ENCODE data around the gene ATAD3C. TPM values are rescaled to one million over a fixed set of nuclear protein-coding genes. Genes with fewer than 3 reads are reported as not detected.
"Not testable (repeated sequence)": the region's sequence is repeated elsewhere in the genome, so short reads cannot be mapped to it uniquely, and the experiment has no call there.

The ATAD3C gene
- total RNA-seq, 4 donors from 2014 or later, result 0.42 to 9.9 (median 3.2) TPM

- TF ChIP-seq EP300 (IDR thresholded peaks at IDR 0.05) (no peak), CTCF (IDR thresholded peaks at IDR 0.05) (no peak), POLR2A (IDR thresholded peaks at IDR 0.05) (no peak)
- WGBS, 2 donors, result 90% methylated on average over 26 of the region's 26 CpGs
- no peaks in the 10 kb centered on the region for H3K4me1 ChIP-seq
- no peaks in the 10 kb centered on the region for H3K27me3 ChIP-seq
- H3K9me3 ChIP-seq, result no peaks in the 10 kb centered on the region
- H3K4me3 ChIP-seq, result no peak overlapping the region
- no peaks in the 10 kb centered on the region for H3K36me3 ChIP-seq
- no peak overlapping the region for H3K27ac ChIP-seq
- DNase-seq (ENCODE audit: low spot score in 2 of 2), result no peak
Observed at GRCh38 chr1:1451696-1452364, 2.3 kb downstream of the ATAD3C start.

- WGBS, 2 donors, result 74 to 93% methylated on average over 2 to 8 of the region's 8 CpGs
- not testable (repeated sequence) for H3K4me1 ChIP-seq; DNase-seq (ENCODE audit: low spot score in 2 of 2); H3K27me3 ChIP-seq; H3K36me3 ChIP-seq; H3K4me3 ChIP-seq; H3K9me3 ChIP-seq; H3K27ac ChIP-seq
Observed at GRCh38 chr1:1452365-1452739, 2.9 kb downstream of the ATAD3C start.

DNA sequence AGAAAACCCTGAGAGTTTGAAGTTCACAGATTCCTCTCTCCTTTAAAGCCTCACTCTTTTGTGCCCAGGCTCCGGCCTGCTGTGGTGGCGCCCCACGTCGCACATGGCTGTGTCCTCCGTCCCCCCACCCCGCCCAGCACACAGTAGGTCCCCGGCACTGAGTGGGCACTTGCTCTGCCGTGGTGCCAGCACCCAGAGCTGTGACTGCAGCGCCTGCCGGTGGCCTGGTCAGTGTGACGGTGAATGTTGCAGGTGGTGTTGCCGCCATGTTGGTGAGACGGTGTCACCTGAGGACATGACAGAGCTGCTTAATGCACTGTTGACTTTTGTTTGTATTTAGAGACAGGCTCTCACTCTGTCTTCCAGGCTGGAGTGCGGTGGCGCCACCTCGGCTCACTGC lies 3.4 kb downstream of the ATAD3C start:
- Histone ChIP-seq H3K36me3 (no peaks in the 10 kb centered on the region), H3K4me1 (no peaks in the 10 kb centered on the region), H3K27ac (no peak overlapping the region), H3K4me3 (no peak overlapping the region), H3K27me3 (no peaks in the 10 kb centered on the region), H3K9me3 (no peaks in the 10 kb centered on the region)
- DNase-seq (ENCODE audit: low spot score in 2 of 2), result no peak
- TF ChIP-seq EP300 (IDR thresholded peaks at IDR 0.05), result no peak
- no peak for TF ChIP-seq CTCF (IDR thresholded peaks at IDR 0.05)
- no peak for TF ChIP-seq POLR2A (IDR thresholded peaks at IDR 0.05)
- WGBS, 2 donors, result 90 to 91% methylated on average over 8 to 16 of the region's 16 CpGs

- H3K4me1 ChIP-seq; H3K4me3 ChIP-seq; H3K27me3 ChIP-seq; DNase-seq (ENCODE audit: low spot score in 2 of 2); H3K27ac ChIP-seq; H3K36me3 ChIP-seq; H3K9me3 ChIP-seq: not testable (repeated sequence)
- 78 to 83% methylated on average over 11 to 34 of the region's 41 CpGs for WGBS, 2 donors
Observed at GRCh38 chr1:1454286-1455056, 5.0 kb downstream of the ATAD3C start.

DNA sequence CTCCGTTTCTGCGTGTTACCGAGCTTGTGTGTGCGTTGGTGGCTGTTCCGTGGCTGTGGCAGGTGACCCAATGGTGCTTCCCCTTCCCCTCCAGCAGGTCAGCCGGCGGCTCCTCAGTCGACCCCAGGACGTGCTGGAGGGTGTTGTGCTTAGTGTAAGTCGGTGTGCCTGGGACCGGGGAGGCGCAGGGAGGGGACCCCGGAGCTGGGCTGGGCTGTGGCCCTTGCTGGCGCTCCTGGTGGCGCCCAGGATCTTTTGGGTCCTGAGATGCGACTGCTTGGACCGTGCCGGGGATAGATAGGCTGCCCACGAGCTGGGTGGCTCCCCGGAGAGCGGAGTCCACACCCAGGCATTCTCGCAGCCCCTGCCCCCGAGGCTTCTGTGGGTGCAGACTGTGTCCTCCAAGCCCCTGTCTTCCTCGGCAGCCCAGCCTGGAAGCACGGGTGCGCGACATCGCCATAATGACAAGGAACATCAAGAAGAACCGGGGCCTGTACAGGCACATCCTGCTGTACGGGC lies 5.9 kb downstream of the ATAD3C start:
- no peaks in the 10 kb centered on the region for H3K27me3 ChIP-seq
- WGBS, 2 donors, result 88 to 94% methylated on average over 16 to 18 of the region's 30 CpGs
- DNase-seq (ENCODE audit: low spot score in 2 of 2), result no peak
- H3K36me3 ChIP-seq, result no peaks in the 10 kb centered on the region
- H3K9me3 ChIP-seq, result no peaks in the 10 kb centered on the region
- H3K4me3 ChIP-seq, result no peak overlapping the region
- H3K27ac ChIP-seq, result no peak overlapping the region
- no peak for TF ChIP-seq POLR2A (IDR thresholded peaks at IDR 0.05)
- H3K4me1 ChIP-seq, result no peaks in the 10 kb centered on the region

GRCh38 chr1:1455934-1456333 lies 6.4 kb downstream of the ATAD3C start:
- 100% methylated on average over 1 of the region's 15 CpGs; no CpG with 5 or more reads in 1 of the 2 donors for WGBS, 2 donors

DNA sequence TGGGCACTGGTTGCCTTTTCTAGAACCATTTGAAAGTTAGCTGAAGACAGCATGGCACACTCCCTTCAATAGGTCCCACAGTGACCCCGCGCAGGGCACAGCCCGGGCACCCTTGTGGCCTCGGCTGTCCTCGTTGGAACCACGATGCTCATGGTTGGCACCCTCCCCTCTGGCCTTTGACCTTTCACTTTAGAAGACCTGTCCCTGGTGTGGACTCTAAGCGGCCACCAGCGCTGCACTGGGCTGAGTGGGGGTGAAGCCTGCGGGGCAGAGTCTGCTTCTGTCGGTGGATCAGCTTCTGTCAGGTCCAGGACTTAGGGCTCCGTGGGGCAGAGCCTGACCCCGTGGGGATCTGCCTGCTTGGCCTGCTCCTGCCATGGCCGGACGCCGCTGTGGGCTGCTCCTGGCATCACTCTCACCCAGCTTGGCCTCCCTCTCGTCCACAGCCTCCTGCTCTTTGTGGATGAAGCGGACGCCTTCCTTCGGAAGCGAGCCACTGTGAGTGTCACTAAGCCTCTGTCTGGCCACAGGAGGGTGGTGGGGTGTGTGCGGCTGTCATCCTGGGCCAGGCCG lies 7.3 kb downstream of the ATAD3C start:
- not testable (repeated sequence) for H3K4me3 ChIP-seq; DNase-seq (ENCODE audit: low spot score in 2 of 2); H3K9me3 ChIP-seq; H3K27ac ChIP-seq; H3K27me3 ChIP-seq; H3K36me3 ChIP-seq; H3K4me1 ChIP-seq
- 79 to 88% methylated on average over 14 to 15 of the region's 22 CpGs for WGBS, 2 donors

More at GRCh38 chr1:1455934-1456333, 6.4 kb downstream of the ATAD3C start:
- H3K4me3 ChIP-seq; H3K4me1 ChIP-seq; H3K36me3 ChIP-seq; H3K9me3 ChIP-seq; DNase-seq (ENCODE audit: low spot score in 2 of 2); H3K27me3 ChIP-seq; H3K27ac ChIP-seq: not testable (repeated sequence)

GRCh38 chr1:1459156-1459555 lies 9.7 kb downstream of the ATAD3C start:
- peaks cover 0 to 12% (median 0%) of the 10 kb centered on the region in 3 donors for H3K36me3 ChIP-seq
- H3K27me3 ChIP-seq; H3K9me3 ChIP-seq; DNase-seq (ENCODE audit: low spot score in 2 of 2); H3K4me1 ChIP-seq; H3K4me3 ChIP-seq; H3K27ac ChIP-seq: not testable (repeated sequence)
- 100% methylated on average over 1 of the region's 19 CpGs for WGBS, 2 donors

DNA sequence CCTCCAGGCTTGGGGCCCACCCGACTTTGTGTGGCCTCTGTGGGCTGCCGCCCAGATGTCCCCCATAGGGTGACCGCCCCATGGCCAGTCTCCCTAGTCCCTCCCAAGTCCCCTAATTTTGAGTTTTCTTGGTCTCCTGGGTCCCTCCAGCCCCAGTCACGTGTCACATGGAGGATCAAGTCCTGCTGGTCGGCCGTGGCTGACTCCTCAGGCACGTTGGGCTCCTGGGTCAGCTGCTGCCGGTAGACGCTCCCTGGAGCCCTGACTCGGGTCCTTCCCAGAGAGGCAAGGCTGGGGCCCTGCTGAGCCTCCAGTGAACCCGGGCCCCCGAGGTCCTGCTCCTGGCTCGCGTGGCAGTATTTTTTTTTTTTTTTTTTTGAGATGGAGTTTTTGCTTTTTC lies 10.2 kb downstream of the ATAD3C start:
- H3K27ac ChIP-seq; DNase-seq (ENCODE audit: low spot score in 2 of 2); H3K9me3 ChIP-seq; H3K4me1 ChIP-seq; H3K4me3 ChIP-seq; H3K27me3 ChIP-seq: not testable (repeated sequence)
- peaks cover 0 to 12% (median 0%) of the 10 kb centered on the region in 3 donors for H3K36me3 ChIP-seq
- 84 to 90% methylated on average over 11 to 14 of the region's 14 CpGs for WGBS, 2 donors
